22Rv1 (cell line): Measurements from ENCODE around the gene NLGN3.

Experiments used
- ZFX ChIP-seq: fragments of 450-650 bp; IDR thresholded peaks from 2 replicates; pipeline ENCODE4 v1.6.1; 2017; ENCODE audit warnings: antibody characterized with exemption, borderline replicate concordance
- TF ChIP-seq, protein P1 (sequence below): fragments of 450-650 bp; IDR thresholded peaks from 2 replicates; pipeline ENCODE4 v1.5.1; 2017; ENCODE audit warnings: mild to moderate bottlenecking

DNA sequence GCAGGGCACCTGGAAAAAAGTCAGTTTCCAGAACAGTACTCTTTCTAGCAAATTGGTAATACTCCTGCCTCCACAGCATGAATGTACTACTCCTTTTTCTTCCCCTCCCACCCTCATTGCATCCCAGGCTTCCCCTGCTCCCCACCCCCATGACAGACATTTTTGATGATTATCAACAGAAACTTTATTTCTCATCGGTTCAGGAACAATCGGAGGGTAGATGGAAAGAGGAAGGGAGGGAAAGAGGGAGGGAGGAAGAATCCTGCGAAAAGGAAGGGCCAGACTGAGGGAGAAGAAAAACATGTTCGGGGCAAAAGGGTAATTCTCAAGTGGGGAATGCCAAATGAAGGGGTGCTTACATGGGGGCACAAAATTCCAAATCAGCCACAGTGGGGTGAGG, 37.4 kb upstream of the NLGN3 start:
- TF ChIP-seq, protein P1, sequence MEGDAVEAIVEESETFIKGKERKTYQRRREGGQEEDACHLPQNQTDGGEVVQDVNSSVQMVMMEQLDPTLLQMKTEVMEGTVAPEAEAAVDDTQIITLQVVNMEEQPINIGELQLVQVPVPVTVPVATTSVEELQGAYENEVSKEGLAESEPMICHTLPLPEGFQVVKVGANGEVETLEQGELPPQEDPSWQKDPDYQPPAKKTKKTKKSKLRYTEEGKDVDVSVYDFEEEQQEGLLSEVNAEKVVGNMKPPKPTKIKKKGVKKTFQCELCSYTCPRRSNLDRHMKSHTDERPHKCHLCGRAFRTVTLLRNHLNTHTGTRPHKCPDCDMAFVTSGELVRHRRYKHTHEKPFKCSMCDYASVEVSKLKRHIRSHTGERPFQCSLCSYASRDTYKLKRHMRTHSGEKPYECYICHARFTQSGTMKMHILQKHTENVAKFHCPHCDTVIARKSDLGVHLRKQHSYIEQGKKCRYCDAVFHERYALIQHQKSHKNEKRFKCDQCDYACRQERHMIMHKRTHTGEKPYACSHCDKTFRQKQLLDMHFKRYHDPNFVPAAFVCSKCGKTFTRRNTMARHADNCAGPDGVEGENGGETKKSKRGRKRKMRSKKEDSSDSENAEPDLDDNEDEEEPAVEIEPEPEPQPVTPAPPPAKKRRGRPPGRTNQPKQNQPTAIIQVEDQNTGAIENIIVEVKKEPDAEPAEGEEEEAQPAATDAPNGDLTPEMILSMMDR, result no peak
- TF ChIP-seq ZFX, result no peak
